Right renal cortex interstitium (tissue), 3 donors: ENCODE results near the gene MED15. TPM values are rescaled to one million over a fixed set of nuclear protein-coding genes. Genes with fewer than 3 reads are reported as not detected.
"Not testable (repeated sequence)": the region's sequence is repeated elsewhere in the genome, so short reads cannot be mapped to it uniquely, and the experiment has no call there.

Source experiments
- DNase-seq, 3 donors: peaks; one replicate each; pipeline ENCODE4 v3.0.0-alpha.2; 2013; ENCODE audit warnings: low read depth in 3 of 3, low spot score in 2 of 3
- polyA plus RNA-seq, 3 donors: library from polyadenylated mRNA; unstranded; fragments of 120-200 nt; gene quantifications; one replicate each; pipeline ENCODE4 v1.2.1, GENCODE V29; 2013; ENCODE audit not compliant: insufficient read length in 3 of 3

Gene MED15
- polyA plus RNA-seq, 3 donors, result 31.5 to 38.0 (median 35.1) TPM

DNA sequence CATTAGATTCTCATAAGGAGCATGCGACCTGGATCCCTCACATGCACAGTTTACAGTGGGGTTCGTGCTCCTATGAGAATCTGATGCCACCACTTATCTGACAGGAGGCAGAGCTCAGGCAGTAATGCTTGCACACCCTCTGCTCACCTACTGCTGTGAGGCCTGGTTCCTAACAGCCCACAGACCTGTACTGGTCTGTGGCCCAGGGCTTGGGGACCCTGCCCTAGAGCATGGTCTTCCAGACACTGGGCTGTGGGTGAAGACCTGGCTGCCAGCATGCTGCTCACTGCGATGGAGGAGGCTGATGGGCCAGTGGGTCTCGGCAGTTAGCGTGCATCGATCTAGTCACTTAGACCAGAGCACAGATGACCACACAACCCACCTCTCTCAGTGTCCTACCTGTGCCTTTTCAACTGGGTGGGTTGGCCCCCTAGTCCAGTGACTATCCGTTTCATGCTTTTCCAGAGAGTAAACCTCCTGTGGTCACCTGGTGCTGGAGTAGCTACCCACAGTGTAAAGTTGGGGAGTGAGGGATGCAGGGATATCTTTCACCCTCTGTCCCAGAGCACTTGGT is 21.1 kb downstream of the MED15 start:
- DNase-seq, result no peak

GRCh38 chr22:20530368-20531153 is 23.2 kb downstream of the MED15 start:
- DNase-seq, result no peak

- DNase-seq, result no peak
Observed at GRCh38 chr22:20531154-20531403, 23.7 kb downstream of the MED15 start.

DNA sequence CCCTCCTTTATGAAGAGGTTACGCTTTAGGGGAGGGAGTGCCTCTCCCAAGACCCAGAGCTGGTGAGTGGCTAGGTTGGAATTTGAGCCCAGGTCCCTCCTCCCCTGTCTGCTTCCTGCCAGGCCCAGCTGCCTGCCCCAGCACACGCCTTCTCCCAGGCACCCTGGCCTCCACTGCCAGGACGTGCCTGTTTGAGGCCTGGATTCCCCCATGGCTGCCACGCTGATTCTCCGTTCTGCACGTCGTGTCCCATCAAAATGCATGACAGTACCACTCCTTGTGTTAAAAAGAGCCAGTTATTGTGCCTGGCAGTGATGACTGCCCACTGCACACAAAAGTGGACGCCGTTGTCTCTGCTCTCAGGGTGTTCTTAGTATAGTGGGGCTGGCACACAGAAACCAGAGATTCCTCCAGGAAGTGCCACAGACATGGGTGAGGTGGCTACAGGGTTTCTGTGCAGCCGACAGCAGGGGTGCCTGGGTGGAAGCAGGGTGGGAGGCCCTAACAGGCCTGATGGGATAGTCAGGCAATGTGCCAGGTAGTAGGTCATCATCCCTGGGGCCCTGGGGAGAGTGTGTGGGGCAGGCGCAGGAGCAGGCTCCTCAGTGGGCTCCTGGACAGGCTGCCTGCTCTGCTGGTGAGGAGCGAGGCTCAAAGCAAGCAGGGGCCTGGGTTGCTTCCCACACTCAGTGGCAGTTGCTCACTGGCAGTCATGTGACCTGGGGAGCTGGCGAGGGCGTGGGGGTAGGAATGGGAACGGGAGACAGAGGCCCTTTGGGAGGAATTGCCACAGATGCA is 24.2 kb downstream of the MED15 start:
- DNase-seq, result no peak

DNA sequence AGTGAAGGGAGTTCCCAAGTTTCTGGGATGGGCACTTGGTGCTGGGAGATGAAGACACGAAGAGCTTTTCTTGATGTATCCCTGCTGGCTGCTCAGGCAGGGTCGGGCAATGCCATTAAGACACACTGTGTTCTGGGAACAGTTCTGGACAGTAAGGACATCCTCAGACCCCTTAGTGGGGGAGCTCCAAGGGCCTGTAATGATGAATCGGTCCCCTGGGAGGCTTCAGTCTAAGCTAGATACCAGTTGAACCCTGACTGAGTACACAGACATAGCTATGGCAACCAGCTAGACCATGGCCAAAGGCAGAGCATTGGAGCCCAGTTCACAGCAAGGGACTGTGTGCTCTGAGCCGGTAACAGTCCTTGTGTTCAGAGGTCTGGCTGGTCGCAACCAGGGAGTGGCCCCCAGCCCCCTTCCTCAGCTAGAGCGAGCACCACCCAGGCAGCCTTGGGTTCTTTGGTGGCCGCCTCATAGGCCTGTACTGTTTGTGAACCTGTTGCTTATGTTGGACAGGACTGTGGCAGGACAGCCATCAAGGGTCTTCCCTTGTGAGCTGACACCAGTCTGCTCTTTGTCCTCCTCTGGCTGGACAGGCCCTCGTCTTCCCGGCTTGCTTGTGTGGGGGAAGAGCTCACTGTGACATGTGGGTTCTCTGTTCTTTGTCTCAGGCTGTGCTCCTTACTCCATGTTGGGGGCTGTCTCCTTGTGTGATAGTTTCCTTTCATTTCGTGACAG is 25.0 kb downstream of the MED15 start:
- no peak for DNase-seq

DNA sequence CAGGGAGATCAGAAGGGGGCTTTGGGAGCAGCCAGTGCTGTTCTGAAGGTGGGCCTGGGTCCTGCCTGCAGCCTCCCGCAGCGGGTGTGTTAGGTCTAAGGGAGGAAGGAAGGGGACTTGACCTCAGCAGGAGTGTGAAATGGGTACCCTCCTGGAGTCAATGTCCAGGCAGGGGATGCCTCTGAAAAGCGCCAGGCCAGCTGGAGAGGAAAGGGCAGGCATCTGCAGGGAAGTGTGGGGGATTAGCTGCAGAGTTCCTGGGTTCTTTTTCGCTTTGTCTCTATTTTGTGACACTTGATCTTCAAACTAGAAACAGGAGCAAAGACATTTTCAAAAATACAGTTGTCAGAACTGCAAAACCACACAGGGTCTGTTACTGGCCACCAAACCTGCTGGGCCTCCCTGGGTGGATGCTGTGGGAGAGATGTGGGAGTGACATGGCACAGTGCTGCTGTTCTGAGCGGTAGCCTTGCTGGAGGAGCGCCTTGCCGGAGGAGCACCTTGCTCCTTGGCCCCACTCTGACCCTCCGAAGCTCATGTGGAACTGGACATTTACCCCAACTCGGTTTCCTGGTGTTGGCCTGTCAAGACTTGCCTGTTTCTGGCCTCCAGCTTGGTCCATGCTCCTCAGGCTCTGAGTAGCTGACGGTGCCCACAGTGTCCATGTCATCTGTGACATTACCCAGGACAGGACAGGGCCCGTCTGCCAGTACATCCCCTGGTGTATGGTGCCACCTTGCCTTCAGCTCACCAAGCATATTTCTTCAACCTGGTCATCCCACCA is 25.9 kb downstream of the MED15 start:
- DNase-seq, result no peak

GRCh38 chr22:20533879-20534265 is 26.5 kb downstream of the MED15 start:
- no peak for DNase-seq

DNA sequence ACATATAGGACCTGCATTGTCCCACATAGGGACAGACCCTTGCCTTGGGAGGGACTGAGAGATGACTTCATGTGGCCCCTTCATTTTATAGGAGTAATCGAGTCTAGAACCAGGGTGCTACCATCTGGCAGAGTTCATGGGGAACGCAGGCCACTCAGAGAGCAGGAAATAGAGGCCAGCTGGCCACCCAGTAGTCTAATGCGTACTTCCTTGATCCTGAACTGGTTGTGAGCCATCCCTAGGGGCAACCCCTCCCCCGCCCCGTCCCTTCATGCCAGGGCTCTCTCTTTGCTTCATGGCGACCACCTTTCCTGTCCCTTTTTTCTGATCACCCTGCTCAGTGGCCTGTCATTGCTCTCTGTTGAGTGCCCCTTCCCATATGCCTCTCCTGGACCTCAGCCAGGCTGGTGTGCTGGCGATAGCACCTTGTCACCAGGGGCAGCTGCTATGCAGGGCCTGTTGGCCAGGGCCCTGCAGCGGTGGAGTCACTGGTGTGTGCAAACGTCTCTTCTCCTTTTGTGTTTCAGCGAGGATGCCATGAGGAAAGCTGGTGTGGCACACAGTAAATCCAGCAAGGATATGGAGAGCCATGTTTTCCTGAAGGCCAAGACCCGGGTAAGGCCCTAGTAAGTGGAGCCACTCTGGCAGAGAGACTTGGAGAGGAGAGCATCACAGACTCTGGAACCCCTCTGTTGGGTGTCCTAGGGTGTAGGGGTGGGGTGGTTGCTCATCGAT is 29.3 kb downstream of the MED15 start:
- no peak for DNase-seq

DNA sequence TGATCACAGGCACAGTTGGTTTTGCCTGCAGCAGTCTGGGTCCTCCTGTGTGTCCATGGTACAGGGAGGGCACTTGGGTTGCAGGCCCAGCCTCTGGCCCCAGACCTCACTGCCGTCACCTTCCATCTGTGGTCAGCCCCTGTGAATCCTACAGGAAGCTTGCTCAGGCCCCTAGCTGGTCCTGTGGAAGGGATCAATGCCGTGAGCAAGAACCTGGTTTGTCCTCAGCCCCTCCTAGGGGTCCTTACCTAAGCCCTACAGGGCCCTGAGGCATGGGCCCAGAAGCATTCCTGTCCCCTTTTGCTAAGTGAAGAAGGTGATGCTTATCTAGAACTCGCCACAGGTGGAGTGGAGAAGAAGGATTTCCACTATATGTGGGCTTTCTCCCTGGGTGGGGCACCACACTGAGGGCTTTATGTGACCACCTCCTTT is 29.9 kb downstream of the MED15 start:
- DNase-seq, result no peak

DNA sequence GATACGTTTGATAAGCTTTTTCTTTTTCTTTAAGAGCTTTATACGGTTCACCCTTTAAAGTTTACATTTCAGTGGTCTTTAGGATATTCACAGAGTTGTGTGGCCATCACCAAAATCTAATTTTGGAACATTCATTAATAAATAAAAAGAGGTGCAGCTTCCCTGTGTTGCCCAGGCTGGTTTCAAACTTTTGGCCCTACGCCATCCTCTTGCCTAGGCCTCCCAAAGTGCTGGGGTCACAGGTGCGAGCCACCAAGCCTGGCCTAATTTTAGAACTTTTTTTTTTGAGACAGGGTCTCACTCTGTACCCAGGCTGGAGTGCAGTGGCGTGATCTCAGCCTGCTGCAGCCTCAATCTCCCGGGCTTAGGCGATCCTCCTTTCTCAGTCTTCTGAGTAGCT is 30.6 kb downstream of the MED15 start:
- no peak for DNase-seq

GRCh38 chr22:20538875-20539274 is 31.5 kb downstream of the MED15 start:
- not testable (repeated sequence) for DNase-seq

- no peak for DNase-seq
Observed at GRCh38 chr22:20542055-20542454, 34.6 kb downstream of the MED15 start.

DNA sequence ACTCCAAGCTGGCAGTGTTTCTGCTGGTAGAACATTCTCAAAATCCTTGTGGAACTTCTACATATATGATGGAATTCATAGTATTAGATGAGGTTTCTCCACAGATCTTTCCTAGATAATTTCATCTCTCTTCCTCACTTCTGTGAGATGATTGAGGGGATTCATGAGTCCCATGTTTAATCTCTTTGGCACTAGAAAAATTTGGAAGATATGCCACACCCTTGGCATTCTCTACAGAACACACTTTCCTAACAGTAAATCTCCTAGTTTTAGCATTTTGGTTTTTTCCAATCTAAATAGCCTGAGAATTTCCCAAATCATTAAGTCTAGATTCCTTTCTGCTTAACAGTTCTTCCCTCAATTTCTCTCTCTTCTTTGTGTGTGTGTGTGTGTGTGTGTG is 35.3 kb downstream of the MED15 start:
- no peak for DNase-seq

DNA sequence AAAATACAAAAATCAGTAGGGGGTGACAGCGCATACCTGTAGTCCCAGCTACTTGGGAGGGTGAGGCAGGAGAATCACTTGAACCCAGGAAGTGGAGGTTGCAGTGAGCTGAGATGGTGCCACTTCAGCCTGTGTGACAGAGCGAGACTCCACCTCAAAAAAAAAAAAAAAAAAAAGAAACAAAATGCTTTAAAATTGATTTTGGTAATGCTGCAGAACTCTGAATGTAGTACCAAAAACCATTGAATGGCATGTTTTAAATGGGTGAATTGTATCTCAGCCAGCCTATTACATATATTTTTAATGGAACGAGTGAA is 37.9 kb downstream of the MED15 start:
- DNase-seq, result not testable (repeated sequence)

GRCh38 chr22:20545681-20546521 is 38.5 kb downstream of the MED15 start:
- no peak for DNase-seq

DNA sequence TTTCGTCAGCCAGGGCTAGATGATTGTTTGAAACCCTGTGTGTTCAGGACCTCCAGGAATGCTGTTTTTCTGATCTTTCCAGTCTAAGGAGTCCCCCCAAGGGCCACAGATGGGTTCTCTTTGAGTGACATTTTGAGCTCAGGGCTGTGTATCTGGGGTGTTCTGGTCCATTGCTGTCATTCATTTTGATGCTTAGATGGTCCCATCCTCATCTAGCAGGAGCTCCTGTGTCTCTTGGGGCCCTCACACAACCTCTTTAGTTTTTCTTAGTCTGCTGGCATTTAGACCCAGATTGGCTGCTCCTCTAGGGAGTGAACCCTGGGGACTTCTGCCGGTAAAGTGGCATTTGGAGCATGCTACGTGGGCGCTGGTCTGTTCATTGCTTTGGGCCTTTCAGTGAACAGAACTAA is 39.1 kb downstream of the MED15 start:
- no peak for DNase-seq

GRCh38 chr22:20547029-20547428 is 39.6 kb downstream of the MED15 start:
- no peak for DNase-seq

- DNase-seq, result no peak
Observed at GRCh38 chr22:20548806-20549205, 41.4 kb downstream of the MED15 start.

GRCh38 chr22:20549232-20549841 is 41.9 kb downstream of the MED15 start:
- no peak for DNase-seq
